Measurements from ENCODE around the gene CSDE1. TPM values are rescaled to one million over a fixed set of nuclear protein-coding genes. Genes with fewer than 3 reads are reported as not detected.

Gene CSDE1
- total RNA-seq, 1 donor, result 670 TPM

DNA sequence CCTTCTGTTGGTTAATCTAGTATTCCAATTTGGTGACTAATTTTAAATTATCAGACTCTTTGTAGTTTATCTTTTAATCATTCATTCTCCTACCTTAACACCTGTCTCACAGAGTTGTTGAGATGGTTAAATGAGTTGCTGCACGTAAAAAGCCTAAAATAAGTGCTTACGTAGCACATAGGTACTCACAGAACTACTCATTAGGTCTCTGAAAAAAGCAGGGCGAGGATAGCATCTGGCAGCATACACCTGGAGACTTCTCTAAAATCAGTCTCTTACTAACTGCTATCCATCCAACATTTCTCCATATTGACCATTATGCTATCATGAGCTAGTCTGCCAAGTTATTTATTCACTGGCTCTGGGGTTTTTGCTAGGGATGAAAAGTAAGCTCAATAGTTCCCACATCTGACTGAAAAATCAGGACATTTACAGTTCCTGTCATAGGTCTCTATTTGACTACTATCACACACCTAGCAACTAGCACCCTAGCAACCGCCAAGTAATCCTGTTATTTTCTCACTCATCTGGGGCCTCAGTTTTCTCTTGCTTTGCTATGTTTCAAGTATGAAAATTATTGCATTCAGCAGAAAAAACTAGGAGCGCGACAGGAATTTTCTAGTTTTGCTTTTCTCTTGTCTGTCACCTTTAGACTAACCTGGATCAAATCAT lies 11.2 kb downstream of the CSDE1 start:
- no peak overlapping the region for H3K4me3 ChIP-seq (ENCODE audit: low read depth, low read length)
- DNase-seq (ENCODE audit: low read depth), result no peak
- TF ChIP-seq, protein P1, sequence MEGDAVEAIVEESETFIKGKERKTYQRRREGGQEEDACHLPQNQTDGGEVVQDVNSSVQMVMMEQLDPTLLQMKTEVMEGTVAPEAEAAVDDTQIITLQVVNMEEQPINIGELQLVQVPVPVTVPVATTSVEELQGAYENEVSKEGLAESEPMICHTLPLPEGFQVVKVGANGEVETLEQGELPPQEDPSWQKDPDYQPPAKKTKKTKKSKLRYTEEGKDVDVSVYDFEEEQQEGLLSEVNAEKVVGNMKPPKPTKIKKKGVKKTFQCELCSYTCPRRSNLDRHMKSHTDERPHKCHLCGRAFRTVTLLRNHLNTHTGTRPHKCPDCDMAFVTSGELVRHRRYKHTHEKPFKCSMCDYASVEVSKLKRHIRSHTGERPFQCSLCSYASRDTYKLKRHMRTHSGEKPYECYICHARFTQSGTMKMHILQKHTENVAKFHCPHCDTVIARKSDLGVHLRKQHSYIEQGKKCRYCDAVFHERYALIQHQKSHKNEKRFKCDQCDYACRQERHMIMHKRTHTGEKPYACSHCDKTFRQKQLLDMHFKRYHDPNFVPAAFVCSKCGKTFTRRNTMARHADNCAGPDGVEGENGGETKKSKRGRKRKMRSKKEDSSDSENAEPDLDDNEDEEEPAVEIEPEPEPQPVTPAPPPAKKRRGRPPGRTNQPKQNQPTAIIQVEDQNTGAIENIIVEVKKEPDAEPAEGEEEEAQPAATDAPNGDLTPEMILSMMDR (IDR thresholded peaks at IDR 0.05; ENCODE audit: insufficient read depth, low read length), result no peak

DNA sequence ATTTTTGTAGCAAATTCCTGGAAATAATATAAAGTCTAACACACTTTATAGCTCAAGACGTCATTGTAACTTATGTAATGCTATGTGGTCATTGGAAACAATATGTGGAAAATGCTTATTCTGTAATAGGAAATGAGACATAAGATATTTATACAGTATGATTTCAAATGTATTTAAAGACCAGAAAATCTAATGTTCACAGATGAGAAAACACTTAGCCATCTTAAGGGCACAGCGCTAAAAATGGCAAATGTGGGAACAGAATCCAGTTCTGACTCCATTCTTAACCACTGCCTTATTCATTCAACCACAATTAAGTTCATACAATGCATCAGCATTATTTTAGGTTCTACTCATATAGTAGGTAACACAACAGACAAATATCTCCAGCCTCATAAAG lies 12.5 kb downstream of the CSDE1 start:
- no peak overlapping the region for H3K4me3 ChIP-seq (ENCODE audit: low read depth, low read length)
- TF ChIP-seq, protein P1 (IDR thresholded peaks at IDR 0.05; ENCODE audit: insufficient read depth, low read length), result no peak
- peak; percentile 16 for DNase-seq (ENCODE audit: low read depth)

DNA sequence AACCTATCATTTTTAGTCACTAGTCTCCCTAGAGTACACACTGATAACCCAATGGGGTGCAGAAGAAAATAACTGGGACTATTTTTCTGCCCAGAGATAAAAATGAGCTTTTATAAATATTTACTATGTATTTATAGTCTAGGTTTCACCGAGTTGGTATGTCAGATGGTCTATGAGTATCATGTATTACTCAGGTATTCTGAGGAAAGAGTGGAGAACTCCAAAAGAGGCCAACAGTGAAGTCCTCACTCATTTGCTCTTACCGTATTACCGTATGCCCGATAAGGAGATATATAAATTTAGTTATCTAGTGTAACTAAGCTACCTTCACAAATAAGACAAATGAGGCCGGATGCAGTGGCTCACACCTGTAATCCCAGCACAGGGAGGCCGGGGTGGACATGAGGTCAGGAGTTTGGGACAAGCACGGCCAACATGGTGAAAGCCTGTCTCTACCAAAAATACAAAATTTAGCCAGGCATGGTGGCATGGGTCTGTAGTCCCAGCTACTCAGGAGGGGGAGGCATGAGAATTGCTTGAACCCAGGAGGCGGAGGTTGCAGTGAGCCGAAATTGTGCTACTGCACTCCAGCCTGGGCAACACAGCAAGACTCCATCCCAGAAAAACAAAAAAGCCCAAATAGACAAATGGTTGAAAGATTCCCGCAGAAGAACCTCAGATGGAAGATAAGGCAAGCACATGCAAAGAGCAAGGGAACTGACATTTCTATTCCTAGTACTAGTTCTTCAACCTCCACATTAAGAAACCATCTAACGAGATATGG lies 15.6 kb downstream of the CSDE1 start:
- TF ChIP-seq, protein P1 (IDR thresholded peaks at IDR 0.05; ENCODE audit: insufficient read depth, low read length), result no peak
- no peak for DNase-seq (ENCODE audit: low read depth)
- no peak overlapping the region for H3K4me3 ChIP-seq (ENCODE audit: low read depth, low read length)

DNA sequence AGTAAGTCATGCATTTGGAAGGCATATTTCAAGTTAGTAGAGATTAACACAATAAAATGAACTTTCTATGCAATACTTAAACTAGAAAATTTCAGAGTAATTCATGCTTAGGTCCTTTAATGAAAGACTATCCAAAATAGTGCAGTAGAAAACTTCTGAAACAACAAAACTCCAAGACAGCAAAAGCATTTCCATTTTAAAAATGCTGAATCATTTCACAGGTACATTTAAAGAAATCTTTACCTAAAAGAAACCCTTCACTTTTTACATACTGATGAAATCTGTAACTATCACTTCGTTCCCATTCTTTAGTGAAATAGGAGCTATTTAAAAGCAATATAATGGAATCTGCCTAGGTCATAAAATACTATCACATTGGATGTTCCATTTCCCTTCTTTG lies 17.5 kb downstream of the CSDE1 start:
- TF ChIP-seq, protein P1 (IDR thresholded peaks at IDR 0.05; ENCODE audit: insufficient read depth, low read length), result no peak
- DNase-seq (ENCODE audit: low read depth), result no peak
- no peak overlapping the region for H3K4me3 ChIP-seq (ENCODE audit: low read depth, low read length)

DNA sequence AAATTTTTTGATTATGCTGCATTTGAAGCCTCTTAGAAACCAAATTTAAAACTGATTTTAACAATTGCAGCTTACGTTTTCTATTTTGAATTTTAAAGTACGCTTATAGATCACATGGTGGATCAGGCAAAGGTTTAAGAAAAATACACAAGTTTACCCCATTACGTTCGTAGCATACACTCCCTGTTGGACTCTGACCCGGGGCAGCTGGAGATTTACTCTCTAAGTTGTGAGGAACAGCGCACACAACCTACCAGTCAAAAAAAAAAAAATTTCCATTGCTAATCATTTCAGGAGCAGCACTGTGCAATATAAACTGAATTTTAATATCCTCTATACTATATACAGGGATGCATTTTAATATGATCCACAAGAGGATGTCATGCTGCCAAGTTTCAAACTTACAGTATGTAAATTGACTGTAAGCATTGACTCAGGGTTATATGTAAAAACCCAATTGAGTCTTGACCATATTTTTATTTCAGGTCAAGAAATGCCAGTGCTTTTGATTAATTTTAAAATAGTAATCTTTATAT lies 20.4 kb downstream of the CSDE1 start:
- TF ChIP-seq, protein P1 (IDR thresholded peaks at IDR 0.05; ENCODE audit: insufficient read depth, low read length), result no peak
- DNase-seq (ENCODE audit: low read depth), result no peak
- no peak overlapping the region for H3K4me3 ChIP-seq (ENCODE audit: low read depth, low read length)

DNA sequence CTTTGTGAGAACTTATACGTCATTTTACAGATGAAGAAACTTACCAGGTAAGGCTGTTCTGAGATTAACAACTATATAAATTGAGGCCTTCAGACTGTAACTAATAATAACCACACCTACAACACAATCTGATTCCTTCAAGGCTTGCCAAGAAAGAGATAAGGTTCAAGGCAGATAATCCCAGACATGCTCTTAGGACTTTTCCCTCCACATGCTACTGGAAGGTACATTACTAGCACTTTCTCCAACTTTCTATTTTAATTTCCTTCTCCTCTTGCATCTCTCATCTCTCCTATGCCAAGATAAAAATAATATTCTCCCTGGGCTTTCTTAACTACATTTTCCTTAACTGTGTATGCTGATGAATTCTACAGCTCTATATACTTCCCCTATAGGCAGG lies 22.3 kb downstream of the CSDE1 start:
- H3K4me3 ChIP-seq (ENCODE audit: low read depth, low read length), result no peak overlapping the region

More for the DNA sequence above, 22.3 kb downstream of the CSDE1 start:
- DNase-seq (ENCODE audit: low read depth), result no peak
- TF ChIP-seq, protein P1 (IDR thresholded peaks at IDR 0.05; ENCODE audit: insufficient read depth, low read length), result no peak
